ENCODE results near the gene L2HGDH. TPM values are rescaled to one million over a fixed set of nuclear protein-coding genes. Genes with fewer than 3 reads are reported as not detected.

The L2HGDH gene
- 8.0 to 12.2 TPM (median 9.8 TPM) in 5 replicates for total RNA-seq (2022; extraction: Qiagen RNA extraction)

GRCh38 chr14:50311972-50312733 is at the start of gene L2HGDH, which contains the start of gene DMAC2L:
TSS of gene L2HGDH (minus strand) at chr14:50312229. CDS start at chr14:50312150, 79 bp downstream.
TSS of gene DMAC2L (plus strand) at chr14:50312324. CDS start at chr14:50321488, 9,164 bp downstream.

DNA sequence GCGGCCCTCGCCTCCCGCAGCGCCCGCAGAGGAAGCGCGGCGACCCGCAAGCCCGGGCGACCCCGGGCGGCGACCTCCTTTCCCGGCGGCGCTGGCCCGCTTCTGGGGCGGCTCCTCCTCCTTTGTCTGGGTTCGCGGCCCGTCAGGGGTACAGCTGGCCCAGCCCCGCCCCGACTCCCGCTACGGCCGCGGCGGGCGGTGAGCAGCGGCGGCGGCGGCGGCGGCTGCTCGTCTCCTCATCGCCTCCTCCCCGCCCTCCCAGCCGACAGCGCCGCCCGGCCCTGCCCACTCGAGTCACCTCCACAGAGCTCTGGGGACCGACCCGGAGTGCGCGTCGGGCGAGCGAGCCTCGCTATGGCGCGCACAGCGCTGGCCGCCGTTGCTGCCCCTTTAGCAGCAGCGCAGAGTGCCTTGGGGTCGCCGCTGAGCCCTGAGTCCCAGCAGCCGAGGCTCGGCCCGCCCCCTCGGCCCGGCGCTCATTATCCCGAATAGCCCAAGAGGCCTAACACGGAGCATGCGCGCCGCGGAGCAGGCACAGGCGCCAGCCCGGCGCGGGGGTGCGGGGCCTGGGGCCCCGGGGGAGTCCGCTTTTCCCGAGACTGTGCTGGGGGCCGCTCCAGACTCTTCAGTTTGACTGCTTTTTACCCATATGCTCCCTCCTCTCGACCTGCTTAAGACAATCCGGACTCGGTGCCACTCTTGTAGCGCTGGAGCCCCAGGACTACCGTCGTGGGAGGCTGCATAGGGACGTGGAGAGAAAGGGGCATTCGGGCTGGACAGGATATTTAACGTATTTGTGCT is 80.4 kb downstream of the L2HGDH start, which contains the start of gene SOS2:
Gene SOS2, minus strand, starts transcription at position 104 of the 801 bp plus-strand sequence. CDS start 295 bp downstream, outside the sequence.

Other genes starting within 250 kb of the L2HGDH start
- gene VCPKMT, start 195.7 kb downstream of the L2HGDH start, total RNA-seq (2022; extraction: Qiagen RNA extraction) = 8.4 to 9.6 TPM (median 8.9 TPM) in 5 replicates
- gene SOS2, start 80.7 kb downstream of the L2HGDH start, total RNA-seq (2022; extraction: Qiagen RNA extraction) = 8.0 to 11.5 TPM (median 11.0 TPM) in 5 replicates
- gene DMAC2L, start 95 bp upstream of the L2HGDH start, total RNA-seq (2022; extraction: Qiagen RNA extraction) = 10.9 to 14.7 TPM (median 14.2 TPM) in 5 replicates
- 6.4 to 16.7 TPM (median 7.9 TPM) in 5 replicates for gene CDKL1, start 84.7 kb upstream of the L2HGDH start, total RNA-seq (2022; extraction: Qiagen RNA extraction)
- 28.7 to 39.9 TPM (median 35.1 TPM) in 5 replicates for gene MAP4K5, start 220.3 kb upstream of the L2HGDH start, total RNA-seq (2022; extraction: Qiagen RNA extraction)
- gene ATL1, start 247.9 kb upstream of the L2HGDH start, total RNA-seq (2022; extraction: Qiagen RNA extraction) = 4.9 to 6.3 TPM (median 5.4 TPM) in 5 replicates